GM18505 (cell line): Measurements from ENCODE around the gene CFAP119.

ENCODE experiments used
- ATAC-seq: cut with Tn5 transposase; IDR thresholded peaks from one replicate; pipeline ENCODE4 v1.9.1; 2021; ENCODE audit not compliant: unreplicated experiment
- POLR2A ChIP-seq: IDR thresholded peaks from 4 replicates; pipeline ENCODE4 v1.6.1; 2011; ENCODE audit warnings: borderline replicate concordance; ENCODE audit not compliant: insufficient read depth, insufficient read length; ENCODE audit errors: extremely low read depth

Gene CFAP119

DNA sequence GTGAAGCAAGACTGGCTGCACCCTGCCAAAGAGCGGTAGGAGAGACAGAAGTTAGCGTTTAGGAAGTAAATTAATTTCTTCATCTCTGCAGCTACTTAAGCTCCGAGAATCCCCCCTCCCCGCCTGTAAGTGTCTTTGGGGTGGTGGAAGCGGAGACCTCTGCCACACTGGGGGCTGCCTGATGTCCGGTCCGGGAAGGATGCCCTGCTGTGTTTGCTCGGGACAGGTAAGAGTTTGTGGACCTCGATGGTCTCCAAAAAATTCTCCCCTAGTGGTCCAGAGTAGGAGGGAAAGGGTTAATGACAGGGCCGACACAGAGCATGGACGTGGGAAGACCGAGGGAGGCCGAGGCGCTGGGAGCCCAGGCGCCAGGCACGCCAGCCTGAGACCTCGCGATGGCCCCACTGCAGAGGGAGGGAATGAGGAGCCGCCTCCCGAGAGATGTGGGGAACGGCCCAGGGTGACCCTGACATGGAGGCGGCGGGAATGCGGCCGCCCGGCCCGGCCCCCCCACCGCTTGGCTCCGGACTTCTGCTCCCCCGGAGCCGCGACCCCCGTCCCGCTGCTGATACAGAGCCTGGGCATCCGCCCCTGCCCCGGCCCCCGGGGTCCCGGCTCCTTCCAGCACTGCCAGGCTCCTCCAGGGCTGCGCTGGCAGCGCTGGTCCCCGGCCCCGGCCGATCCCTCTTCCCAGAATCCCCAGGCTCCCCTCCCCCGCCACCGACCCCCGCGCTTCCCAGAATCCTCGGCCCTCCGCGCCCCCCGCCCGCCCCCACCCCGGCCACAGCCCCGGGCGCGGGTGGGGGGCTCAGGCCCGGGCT, 24.5 kb upstream of the CFAP119 start:
- TF ChIP-seq POLR2A = no peak
- ATAC-seq = no peak

DNA sequence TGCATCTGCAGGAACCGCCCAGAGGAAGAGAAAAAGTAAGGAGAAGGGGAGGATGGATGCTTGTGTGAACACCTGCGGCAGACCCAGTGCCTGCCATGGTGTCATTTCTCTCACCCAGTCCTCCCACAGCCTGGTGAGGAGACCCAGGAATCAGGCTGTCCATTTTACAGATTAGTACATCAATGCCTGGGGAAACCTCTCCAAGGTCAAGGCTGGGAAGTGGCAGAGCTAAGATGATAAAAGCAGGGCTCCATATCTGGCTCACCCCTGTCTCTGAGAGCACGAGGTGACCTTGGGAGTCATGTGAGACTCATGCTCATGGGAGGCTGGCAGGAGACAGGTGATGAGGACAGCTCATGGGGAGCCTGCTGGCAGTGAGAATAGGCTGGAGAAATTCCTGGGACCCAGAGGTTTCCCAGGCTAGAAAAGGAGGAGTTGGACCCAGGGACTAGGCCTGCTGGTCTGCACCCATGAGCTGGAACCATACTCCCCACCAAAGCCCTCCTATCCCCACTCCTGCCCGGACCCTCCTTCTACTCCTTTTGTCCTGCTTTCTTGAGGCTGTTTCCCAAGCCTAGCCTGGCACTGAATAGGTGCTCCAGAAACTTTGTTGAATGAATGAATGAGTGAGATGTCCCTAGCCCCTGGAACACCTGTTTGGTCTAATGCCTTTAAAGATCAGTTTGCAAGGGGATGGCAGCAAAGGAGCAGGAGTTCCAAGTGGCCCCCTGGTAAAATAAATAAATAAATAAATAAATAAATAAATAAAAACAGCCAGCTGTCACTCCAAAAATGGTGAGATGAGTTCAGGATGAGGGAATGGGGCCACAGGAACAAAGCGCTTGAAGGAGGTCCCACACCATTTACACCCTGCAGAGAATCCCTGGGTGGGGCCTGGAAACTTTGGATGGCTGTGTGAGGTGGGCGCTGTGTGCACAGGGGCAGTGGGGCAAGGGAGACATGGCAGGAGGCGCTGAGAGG, 23.6 kb upstream of the CFAP119 start:
- ATAC-seq = no peak

DNA sequence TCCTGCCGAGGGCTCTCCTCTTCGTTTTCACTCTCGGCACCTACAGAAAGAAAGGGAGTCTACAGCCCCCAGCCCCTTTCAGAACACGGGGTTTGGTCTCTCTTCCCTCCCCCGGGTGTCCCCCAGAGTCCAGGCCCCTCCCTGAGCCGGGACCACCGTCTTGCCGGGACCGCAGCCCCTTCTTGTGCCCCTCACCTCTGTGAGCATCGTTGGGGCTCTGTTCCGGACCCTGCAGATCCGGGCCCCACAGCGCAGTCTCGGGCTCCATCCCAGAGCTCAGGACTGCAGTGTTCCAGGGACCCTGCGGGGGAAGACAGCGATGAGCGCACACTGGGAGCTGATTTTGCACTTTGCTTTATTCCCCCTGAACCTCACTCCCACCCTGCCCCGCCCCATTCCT, 22.4 kb upstream of the CFAP119 start:
- TF ChIP-seq POLR2A = no peak
- no peak for ATAC-seq

More for the DNA sequence above, 23.6 kb upstream of the CFAP119 start:
- no peak for TF ChIP-seq POLR2A

DNA sequence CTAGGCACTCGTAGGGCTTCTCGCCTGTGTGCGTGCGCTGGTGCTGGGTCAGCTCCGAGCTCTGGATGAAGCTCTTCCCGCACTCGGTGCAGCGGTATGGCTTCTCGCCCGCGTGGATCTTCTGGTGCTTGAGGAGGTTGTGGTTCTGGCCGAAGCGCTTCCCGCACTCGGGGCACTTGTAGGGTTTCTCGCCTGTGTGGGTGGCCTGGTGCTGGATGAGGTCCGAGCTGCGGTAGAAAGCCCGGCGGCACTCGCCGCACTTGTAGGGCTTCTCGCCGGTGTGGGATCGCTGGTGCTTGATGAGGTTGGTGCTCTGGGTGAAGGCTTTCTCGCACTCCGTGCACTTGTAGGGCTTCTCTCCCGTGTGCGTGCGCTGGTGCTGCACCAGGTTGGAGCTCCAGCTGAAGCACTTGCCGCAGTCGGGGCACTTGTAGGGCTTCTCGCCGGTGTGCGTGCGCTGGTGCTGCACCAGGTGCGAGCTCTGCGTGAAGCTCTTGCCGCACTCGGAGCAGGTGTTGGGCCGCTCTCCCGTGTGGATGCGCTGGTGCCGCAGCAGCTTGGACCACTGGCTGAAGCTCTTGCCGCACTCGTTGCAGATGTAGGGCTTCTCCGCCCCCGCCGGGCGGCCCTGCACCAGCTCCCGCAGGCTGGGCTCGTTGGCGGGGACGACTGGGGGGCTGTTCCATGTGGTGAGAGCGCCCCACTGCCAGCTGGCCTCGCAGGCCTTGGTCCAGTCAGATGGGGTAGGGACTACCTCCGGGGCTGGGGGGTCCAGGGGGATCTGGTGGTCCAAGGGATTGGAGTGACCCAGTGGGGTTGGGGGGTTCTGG, 21.6 kb upstream of the CFAP119 start:
- ATAC-seq = no peak
- TF ChIP-seq POLR2A = no peak

DNA sequence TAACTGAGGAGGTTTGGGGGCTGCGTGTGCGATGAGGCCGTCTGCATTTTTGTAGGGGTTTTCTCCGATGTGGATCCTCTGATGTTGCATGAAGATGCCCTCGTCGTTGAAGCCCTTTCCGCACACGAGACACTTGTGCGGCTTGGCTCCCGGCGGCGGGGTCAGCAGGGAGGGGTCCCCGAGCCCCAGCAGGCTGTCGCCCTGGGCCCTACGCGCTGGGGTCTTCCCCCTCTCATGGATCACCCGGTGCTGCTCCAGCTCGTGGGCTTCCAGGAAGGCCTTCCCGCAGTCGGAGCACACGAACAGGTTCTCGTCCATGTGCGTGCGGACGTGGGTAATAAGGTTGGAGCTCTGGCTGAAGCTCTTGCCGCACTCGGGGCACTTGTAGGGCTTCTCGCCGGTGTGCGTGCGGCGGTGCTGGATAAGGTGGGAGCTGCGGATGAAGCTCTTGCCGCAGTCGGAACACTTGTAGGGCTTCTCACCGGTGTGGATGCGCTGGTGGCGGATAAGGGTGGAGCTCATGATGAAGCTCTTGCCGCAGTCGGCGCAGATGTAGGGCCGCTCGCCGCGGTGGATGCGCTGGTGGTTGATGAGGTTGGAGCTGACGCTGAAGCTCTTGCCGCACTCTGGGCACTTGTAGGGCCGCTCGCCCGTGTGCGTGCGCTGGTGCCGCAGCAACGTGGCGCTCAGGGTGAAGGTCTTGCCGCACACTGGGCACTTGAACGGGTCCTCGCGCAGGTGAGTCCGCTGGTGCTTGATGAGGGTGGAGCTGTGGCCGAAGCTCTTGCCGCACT, 20.8 kb upstream of the CFAP119 start:
- no peak for ATAC-seq
- TF ChIP-seq POLR2A = no peak

DNA sequence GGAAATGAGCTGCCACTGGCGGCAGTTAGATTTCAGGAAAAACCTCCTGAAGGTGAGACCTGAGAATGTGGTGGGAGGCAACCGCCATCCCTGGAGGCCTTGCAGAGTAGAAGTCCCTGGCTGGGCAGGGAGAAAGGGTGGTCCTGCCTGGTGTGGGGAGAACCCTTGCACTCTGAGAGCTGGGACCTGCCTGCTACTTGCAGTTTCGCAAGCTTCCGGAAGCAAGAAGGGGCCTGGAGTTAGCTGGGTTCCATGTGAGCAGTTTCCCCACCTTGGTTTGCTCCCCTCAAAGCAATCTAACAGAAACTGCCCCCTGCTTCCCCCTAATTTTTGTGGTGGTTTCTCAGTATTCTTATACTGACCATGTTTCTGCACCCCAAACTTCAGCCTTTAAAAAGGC, 18.7 kb upstream of the CFAP119 start:
- TF ChIP-seq POLR2A = no peak
- no peak for ATAC-seq

DNA sequence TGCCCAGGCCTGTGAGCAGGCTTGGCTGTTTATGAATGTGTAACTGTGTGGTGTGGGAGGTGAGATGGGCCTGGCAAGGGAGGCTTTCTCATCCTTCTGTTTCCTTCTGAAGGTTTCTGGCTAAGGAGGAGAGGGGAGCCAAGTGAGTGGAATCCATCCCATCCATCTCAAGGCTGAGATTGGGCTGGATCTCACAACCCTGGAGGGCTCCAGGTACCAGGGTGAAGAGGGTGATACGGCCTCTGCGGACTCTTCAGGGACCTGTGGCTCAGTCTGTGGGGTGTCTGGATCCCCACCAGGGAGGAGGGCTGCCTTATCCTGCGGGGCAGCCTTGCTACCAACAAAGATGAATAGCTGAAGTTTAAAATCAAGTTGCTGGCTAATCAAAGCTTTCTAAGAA, 18.2 kb upstream of the CFAP119 start:
- no peak for TF ChIP-seq POLR2A
- no peak for ATAC-seq

DNA sequence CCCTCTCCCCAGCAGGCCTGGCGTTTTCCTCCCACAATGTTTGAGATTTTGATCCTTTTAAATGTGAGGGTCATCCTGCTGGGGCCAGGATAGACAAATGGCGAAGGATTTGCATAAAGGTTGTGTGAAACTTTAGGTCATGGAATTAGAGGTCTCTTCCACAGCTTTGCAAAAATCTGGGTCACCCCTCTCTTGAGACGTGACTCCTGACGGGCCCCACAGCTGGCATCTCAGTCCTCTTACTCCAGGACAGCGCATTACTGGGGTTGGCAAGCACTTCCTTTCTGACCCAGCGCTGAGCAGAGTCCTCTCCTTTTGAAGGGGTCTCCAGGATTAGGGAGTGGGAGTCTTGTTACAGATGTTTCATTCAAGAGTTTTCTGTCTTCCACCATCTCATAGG, 17.7 kb upstream of the CFAP119 start:
- no peak for ATAC-seq
- TF ChIP-seq POLR2A = no peak

DNA sequence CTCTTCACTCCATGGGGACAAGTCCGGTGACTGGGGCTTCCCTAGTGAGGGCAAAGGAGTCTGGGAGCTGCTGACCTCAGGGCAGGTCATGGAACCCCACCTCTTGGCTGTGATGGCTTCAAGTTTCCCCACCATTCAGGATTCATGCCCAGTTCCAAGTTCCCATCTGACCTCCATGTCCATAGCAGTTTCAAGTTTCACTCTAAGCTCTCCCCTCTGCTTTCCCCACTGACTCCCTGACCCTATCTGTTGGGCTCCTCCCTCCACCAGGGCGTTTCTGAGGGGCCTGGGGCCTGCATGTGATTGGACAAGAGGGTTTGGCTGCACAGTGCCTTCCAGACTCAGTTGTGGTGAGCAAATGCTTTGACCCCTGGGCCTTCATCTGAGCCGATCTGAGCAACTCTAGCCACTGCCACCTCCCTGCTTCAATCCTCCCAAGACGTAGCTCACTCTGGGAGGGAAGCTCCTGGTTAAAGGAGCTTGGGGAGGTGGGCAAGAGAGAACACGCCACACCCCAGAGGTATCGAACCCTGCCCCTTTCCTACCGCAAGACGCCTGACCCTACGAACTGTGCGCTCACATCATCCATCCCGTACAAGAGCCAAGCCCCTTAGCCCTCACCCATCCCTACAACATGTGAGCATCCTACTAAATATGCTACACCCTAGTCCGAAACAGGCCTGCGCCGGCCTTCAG, 16.8 kb upstream of the CFAP119 start:
- no peak for TF ChIP-seq POLR2A
- no peak for ATAC-seq

DNA sequence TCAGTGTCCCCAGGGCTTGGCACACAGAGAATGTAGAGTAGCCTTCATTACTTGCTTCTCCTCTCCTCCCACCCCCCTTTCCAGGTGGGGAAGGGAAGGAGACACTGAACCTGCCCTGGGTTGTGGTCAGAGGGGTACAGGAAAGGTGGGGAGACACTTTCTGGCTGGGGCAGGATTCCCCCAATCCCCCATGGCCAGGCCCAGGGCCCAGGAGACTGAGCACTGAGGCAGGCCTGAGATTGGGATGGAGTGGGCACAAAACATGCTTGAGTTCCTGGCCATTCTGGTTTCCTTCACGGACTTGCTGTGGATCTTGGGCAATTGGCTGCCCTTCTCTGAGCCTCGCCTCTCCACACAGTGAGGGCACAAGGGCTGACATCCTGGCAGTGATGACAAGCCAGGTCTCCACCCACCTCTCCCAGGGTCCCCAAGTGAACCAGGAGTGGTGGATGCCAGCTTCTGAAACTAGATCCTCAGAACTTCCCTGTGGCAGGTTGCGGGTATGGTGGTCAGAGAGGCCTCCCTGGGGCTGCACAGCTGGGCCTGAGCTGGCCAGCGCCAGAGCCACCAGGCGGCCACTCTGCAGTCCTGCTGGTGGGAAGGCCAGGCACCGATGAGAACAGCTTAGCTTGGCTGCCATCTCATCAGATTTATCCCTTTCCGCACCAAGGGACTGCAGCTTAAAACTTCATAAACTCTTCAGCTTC, 15.9 kb upstream of the CFAP119 start:
- no peak for TF ChIP-seq POLR2A
- no peak for ATAC-seq
